Activated B cell treated with CpG ODN at 0.5 μM for 24 hours (primary cell): ENCODE measurements around the gene RIC3. TPM values are rescaled to one million over a fixed set of nuclear protein-coding genes. Genes with fewer than 3 reads are reported as not detected.

Experiments
- ATAC-seq: fragments of 200-7000 bp; cut with Tn5 transposase; one replicate; pipeline ENCODE4 v1.10.0; 2021; ENCODE audit warnings: low read depth, mild to moderate bottlenecking, moderate library complexity
- CTCF ChIA-PET: fragments of 350-600 bp; sonication (Branson Sonifier 250); formaldehyde crosslinking; loops from one replicate; lab custom pipeline; 2021; ENCODE audit warnings: antibody characterized with exemption; lab: Charles Lee
- POLR2A ChIA-PET: fragments of 350-600 bp; sonication (Branson Sonifier 250); formaldehyde crosslinking; loops from one replicate; lab custom pipeline; 2021; ENCODE audit warnings: antibody characterized with exemption; lab: Charles Lee
- DNase-seq: peaks from one replicate; pipeline ENCODE4 v3.0.0; 2022
- H3K27ac Mint-ChIP-seq: one replicate; pipeline ENCODE4 v1.8.0; 2020; ENCODE audit warnings: mixed read lengths
- H3K27me3 Mint-ChIP-seq: one replicate; pipeline ENCODE4 v1.8.0; 2021; ENCODE audit warnings: mixed read lengths
- H3K36me3 Mint-ChIP-seq: one replicate; pipeline ENCODE4 v1.8.0; 2021; ENCODE audit warnings: low read depth, mixed read lengths
- H3K4me1 Mint-ChIP-seq: one replicate; pipeline ENCODE4 v1.8.0; 2021; ENCODE audit warnings: mixed read lengths
- H3K4me3 Mint-ChIP-seq: one replicate; pipeline ENCODE4 v1.8.0; 2020; ENCODE audit warnings: mild to moderate bottlenecking, mixed read lengths
- H3K9me3 Mint-ChIP-seq: one replicate; pipeline ENCODE4 v1.8.0; 2020; ENCODE audit warnings: mixed read lengths
- intact Hi-C: fragments of 100-400 bp; cut with micrococcal nuclease; formaldehyde crosslinking; loops from one replicate; pipeline ENCODE4 v1.15.1; 2024
- total RNA-seq: library from RNA; stranded (reverse); gene quantifications from 2 replicates; pipeline ENCODE4 v1.2.3, GENCODE V29; 2022
- TF ChIP-seq, protein P1 (sequence below): fragments of 200-600 bp; IDR thresholded peaks from one replicate; pipeline ENCODE4 v1.8.0; 2022; ENCODE audit warnings: antibody characterized with exemption, mild to moderate bottlenecking

RIC3 gene
- total RNA-seq, 1 donor from 2014 or later = 52.8 TPM

DNA sequence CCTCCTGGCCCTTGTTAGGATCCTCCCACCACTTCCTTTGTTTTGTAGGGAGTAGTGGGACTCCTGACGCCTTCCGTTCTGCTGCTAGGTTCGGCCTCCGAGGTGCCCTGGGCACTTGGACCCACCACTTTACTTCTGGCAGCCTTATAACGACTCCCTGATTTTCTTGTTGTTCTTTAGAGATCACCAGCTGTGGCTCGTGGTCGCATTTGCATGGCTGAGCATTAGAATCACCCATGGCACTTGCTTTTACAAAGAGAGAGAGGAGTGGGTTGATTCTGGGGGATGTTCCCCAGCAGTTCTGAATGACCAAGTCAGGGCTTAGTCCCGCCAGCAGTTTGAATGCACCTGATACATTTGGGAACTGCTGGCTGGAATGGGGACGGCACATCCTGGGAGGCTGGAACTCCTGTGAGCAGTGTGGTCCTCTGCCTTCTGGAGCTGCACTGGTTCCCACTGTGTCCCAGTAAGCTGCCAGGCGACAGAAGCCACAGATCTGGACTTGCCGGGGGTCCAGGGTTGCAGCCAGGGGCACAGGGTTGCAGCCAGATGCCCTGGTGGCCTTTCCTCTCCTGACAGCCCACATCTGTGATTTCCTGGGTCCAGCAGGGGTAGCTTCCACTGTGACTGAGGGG lies 83.7 kb downstream of the RIC3 start:
- ATAC-seq (no peak), DNase-seq (no peak)
- no peaks in the 10 kb centered on the region for H3K36me3 Mint-ChIP-seq
- no peak overlapping the region for H3K4me3 Mint-ChIP-seq
- H3K27me3 Mint-ChIP-seq = peaks cover 39% of the 10 kb centered on the region
- no peaks in the 10 kb centered on the region for H3K9me3 Mint-ChIP-seq
- H3K27ac Mint-ChIP-seq = no peak overlapping the region
- ChIA-PET POLR2A (no interaction called here), CTCF (no interaction called here)
- peaks cover 7% of the 10 kb centered on the region for H3K4me1 Mint-ChIP-seq
- TF ChIP-seq, protein P1, sequence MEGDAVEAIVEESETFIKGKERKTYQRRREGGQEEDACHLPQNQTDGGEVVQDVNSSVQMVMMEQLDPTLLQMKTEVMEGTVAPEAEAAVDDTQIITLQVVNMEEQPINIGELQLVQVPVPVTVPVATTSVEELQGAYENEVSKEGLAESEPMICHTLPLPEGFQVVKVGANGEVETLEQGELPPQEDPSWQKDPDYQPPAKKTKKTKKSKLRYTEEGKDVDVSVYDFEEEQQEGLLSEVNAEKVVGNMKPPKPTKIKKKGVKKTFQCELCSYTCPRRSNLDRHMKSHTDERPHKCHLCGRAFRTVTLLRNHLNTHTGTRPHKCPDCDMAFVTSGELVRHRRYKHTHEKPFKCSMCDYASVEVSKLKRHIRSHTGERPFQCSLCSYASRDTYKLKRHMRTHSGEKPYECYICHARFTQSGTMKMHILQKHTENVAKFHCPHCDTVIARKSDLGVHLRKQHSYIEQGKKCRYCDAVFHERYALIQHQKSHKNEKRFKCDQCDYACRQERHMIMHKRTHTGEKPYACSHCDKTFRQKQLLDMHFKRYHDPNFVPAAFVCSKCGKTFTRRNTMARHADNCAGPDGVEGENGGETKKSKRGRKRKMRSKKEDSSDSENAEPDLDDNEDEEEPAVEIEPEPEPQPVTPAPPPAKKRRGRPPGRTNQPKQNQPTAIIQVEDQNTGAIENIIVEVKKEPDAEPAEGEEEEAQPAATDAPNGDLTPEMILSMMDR = no peak
- intact Hi-C loops = no loop called here

DNA sequence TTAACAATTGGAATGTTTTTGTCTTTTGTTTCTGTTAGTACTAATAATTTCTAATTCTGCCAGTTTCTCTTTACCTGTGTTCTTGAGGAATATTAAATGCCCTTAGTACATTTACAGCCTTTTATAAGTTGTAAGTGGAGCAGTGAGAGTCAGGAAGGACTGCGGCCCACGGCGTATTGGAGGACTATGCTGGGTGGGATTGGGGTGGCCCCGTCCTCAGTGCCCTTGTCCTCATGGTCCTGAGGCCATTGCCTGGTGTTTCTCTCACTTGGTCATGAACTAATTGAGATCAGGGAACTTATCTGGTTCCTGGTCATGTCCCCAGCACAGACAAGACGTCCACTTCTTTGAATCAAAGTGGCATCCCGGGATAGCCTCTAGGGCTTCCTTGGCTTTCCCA lies 84.5 kb downstream of the RIC3 start:
- DNase-seq = no peak
- intact Hi-C loops = no loop called here
- POLR2A ChIA-PET = no interaction called here
- Mint-ChIP-seq H3K9me3 (no peaks in the 10 kb centered on the region), H3K27me3 (peaks cover 44% of the 10 kb centered on the region), H3K4me1 (peaks cover 7% of the 10 kb centered on the region), H3K36me3 (no peaks in the 10 kb centered on the region), H3K4me3 (no peak overlapping the region), H3K27ac (no peak overlapping the region)
- TF ChIP-seq, protein P1 = no peak
- no peak for ATAC-seq
- CTCF ChIA-PET = no interaction called here

DNA sequence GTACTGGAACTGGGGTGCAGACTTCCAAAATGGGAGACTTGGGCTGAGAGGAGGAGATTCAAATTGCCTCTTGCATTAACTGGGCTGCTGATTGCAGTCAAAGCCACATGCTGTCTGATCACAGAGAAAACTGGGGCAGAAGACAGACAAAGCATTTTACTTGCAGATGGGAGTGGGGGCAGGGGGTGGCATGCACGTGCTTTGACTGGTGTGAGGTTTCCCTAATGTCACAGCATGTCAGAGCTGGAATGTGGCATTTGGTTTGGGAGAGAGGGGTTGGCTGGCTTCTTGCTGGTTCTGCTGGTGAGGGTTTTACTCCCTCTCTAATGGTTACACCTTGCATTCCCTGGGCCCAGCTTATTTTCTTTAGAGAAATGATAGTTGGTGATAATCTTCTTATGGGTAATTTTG lies 84.9 kb downstream of the RIC3 start:
- ChIA-PET POLR2A (no interaction called here), CTCF (no interaction called here)
- Mint-ChIP-seq H3K36me3 (no peaks in the 10 kb centered on the region), H3K27me3 (peaks cover 46% of the 10 kb centered on the region), H3K9me3 (no peaks in the 10 kb centered on the region), H3K27ac (no peak overlapping the region), H3K4me3 (no peak overlapping the region), H3K4me1 (peaks cover 7% of the 10 kb centered on the region)
- ATAC-seq = no peak
- intact Hi-C loops = no loop called here
- TF ChIP-seq, protein P1 = no peak
- no peak for DNase-seq

DNA sequence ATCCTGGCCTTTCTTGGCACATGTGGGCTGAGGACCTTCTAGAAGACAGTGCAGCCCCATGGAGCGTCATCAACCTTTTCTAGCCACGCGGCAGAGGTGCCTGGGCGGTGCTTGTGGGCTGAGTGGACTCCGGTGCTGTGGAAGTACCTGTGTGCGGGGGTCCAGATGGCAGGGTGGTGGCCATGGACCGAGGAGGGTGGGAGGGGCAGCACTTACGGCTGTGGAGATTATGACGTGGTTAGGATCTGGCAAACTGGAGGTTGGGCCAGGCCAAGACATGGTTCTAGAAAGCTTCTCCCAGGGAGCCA lies 85.8 kb downstream of the RIC3 start:
- TF ChIP-seq, protein P1 = no peak
- Mint-ChIP-seq H3K4me1 (peaks cover 7% of the 10 kb centered on the region), H3K27me3 (peaks cover 53% of the 10 kb centered on the region), H3K36me3 (no peaks in the 10 kb centered on the region), H3K9me3 (no peaks in the 10 kb centered on the region), H3K4me3 (no peak overlapping the region), H3K27ac (no peak overlapping the region)
- intact Hi-C loops = no loop called here
- POLR2A ChIA-PET = no interaction called here
- CTCF ChIA-PET = interaction anchor here (1.3 kb wide), 1 partner anchor 17 kb away, joined by 4 read pairs; no protein-coding TSS in a partner anchor
- ATAC-seq = no peak
- no peak for DNase-seq

DNA sequence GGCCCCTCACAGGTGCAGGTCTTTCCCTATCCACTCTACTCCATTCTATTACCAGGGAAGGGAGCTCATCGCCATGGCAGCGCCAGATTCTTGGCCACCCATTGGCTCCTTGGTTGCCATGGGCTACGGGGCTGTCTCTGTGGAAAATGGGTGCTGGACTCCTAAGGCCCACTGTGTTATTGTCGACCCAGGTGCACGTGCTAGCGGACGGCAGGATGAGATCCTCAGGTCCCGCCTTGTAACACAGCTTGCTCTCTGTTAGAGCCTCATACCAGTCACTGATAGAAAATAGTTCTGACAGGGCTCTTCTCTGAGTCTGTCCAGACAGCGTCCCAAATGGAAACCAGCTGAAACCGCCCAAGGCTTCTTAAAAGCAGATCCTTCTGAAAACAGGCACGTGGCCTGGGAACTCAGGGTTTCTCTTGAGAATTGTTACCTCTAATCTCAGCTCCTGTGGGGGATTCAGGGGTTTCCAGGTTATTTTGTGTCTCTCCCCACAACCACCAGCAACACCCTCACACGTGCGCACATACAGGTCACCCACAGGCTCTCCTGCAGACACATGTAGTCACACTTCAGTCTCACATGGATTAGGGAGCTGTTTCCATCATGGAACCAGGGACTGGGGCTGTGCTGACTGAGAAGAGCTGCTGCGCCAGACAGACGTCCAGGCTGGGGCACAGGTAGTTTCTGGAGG lies 86.3 kb downstream of the RIC3 start:
- ChIA-PET CTCF (interaction anchor here (1.3 kb wide), 1 partner anchor 17 kb away, joined by 4 read pairs; no protein-coding TSS in a partner anchor), POLR2A (no interaction called here)
- ATAC-seq (no peak), DNase-seq (no peak)
- Mint-ChIP-seq H3K4me3 (peak overlapping the region; percentile 21), H3K27ac (no peak overlapping the region), H3K27me3 (peaks cover 58% of the 10 kb centered on the region), H3K36me3 (no peaks in the 10 kb centered on the region), H3K9me3 (no peaks in the 10 kb centered on the region), H3K4me1 (peaks cover 7% of the 10 kb centered on the region)
- TF ChIP-seq, protein P1 = no peak
- intact Hi-C loops = no loop called here
